D721Med (cell line): Measurements from ENCODE around the gene KSR1.

Source experiments
- DNase-seq: peaks from one replicate; pipeline ENCODE4 v3.0.0; 2011; ENCODE audit warnings: low spot score; ENCODE audit not compliant: insufficient read length
- FAIRE-seq: peaks from 2 replicates; lab custom pipeline; 2011; peaks lifted over from hg19 to GRCh38; lab: Jason Lieb, UNC
- CTCF ChIP-seq: IDR thresholded peaks from 2 replicates; pipeline ENCODE4 v1.5.1; 2012; ENCODE audit warnings: mild to moderate bottlenecking, control low read depth; ENCODE audit not compliant: insufficient read depth; ENCODE audit errors: missing control alignments

The KSR1 gene

GRCh38 chr17:27596566-27597187, 140.4 kb downstream of the KSR1 start:
- no peak for FAIRE-seq
- TF ChIP-seq CTCF: no peak
- no peak for DNase-seq

GRCh38 chr17:27597188-27597580, 140.9 kb downstream of the KSR1 start:
- no peak for DNase-seq
- no peak for FAIRE-seq
- no peak for TF ChIP-seq CTCF

GRCh38 chr17:27597783-27598320, 141.6 kb downstream of the KSR1 start:
- FAIRE-seq (no peak), DNase-seq (no peak)
- TF ChIP-seq CTCF: no peak

- FAIRE-seq (no peak), DNase-seq (no peak)
- TF ChIP-seq CTCF: no peak
Measured at GRCh38 chr17:27598337-27599050, 142.2 kb downstream of the KSR1 start.

DNA sequence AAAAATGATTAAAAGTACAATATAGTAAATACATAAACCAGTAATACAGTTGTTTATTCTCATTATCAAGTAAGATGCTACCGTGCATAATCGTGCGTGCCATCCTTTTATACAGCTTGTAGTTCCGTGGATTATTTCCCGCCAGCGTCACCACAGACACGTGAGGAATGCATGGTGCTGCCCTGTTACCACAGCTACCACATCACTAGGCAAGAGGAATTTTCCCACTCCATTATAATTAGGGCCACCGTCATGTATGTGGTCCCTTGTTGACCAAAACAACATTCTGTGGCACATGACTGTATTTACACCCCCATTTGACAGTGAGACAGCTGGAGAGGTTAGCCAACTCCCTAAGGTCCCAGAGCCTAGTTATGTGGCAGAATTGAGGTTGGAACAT, 144.2 kb downstream of the KSR1 start:
- TF ChIP-seq CTCF: no peak
- FAIRE-seq (no peak), DNase-seq (no peak)

GRCh38 chr17:27601069-27601974, 145.1 kb downstream of the KSR1 start:
- FAIRE-seq: no peak
- DNase-seq: peak; percentile 49
- TF ChIP-seq CTCF: peak; percentile 99
